Measurements from ENCODE around the gene FGF11. TPM values are rescaled to one million over a fixed set of nuclear protein-coding genes. Genes with fewer than 3 reads are reported as not detected.

FGF11 gene
- total RNA-seq, 6 donors from 2014 or later, result 0.15 to 2.0 (median 0.57) TPM; not detected in 1

GRCh38 chr17:7483255-7484066 lies 44.1 kb downstream of the FGF11 start:
- H3K4me1 ChIP-seq, result peaks cover 34 to 53% (median 41%) of the 10 kb centered on the region in 4 donors
- peak overlapping the region; percentile 98 to 100 (median 99) for H3K27ac ChIP-seq
- ATAC-seq (ENCODE audit: low FRiP score in 2 of 2), result peak; percentile 85 to 91
- no peaks in the 10 kb centered on the region for H3K36me3 ChIP-seq
- WGBS, 2 donors, result 1 to 2% methylated on average over 29 to 38 of the region's 38 CpGs
- no peaks in the 10 kb centered on the region for H3K9me3 ChIP-seq
- peak; percentile 95 to 97 for DNase-seq
- H3K4me3 ChIP-seq, result peak overlapping the region; percentile 51 to 68 (median 57)
- no peaks in the 10 kb centered on the region for H3K27me3 ChIP-seq
- TF ChIP-seq POLR2A (IDR thresholded peaks at IDR 0.05) (peak in 3 of 4 donors; percentile 43 to 61 (median 46)), EP300 (IDR thresholded peaks at IDR 0.05) (peak in 1 of 4 donors; percentile 78), POLR2AphosphoS5 (IDR thresholded peaks at IDR 0.05) (peak in 1 of 2 donors; percentile 49), CTCF (IDR thresholded peaks at IDR 0.05) (peak in 2 of 6 experiments; percentile 10 to 11)

- ATAC-seq (ENCODE audit: low FRiP score in 2 of 2) (peak; percentile 92 to 96), DNase-seq (peak; percentile 98 to 99)
- Histone ChIP-seq H3K36me3 (no peaks in the 10 kb centered on the region), H3K9me3 (no peaks in the 10 kb centered on the region), H3K27ac (peak within 1 kb of the TSS; percentile 98 to 100 (median 99)), H3K4me3 (peak within 1 kb of the TSS; percentile 51 to 68 (median 57)), H3K27me3 (no peaks in the 10 kb centered on the region), H3K4me1 (peaks cover 38 to 59% (median 44%) of the 10 kb centered on the region in 4 donors)
- 0 to 1% methylated on average over 51 to 59 of the region's 64 CpGs for WGBS, 2 donors
- peak in 1 of 6 experiments; percentile 48 for TF ChIP-seq CTCF (IDR thresholded peaks at IDR 0.05)
- peak; percentile 100 for TF ChIP-seq POLR2AphosphoS5 (IDR thresholded peaks at IDR 0.05)
- TF ChIP-seq EP300 (IDR thresholded peaks at IDR 0.05), result peak in 1 of 4 donors; percentile 82
- peak; percentile 98 to 100 (median 100) for TF ChIP-seq POLR2A (IDR thresholded peaks at IDR 0.05)
Measured at GRCh38 chr17:7484067-7484918, 45.0 kb downstream of the FGF11 start, which contains the start of gene POLR2A. Gene POLR2A, plus strand, starts transcription at chr17:7484366.

- WGBS, 2 donors, result 0 to 1% methylated on average over 8 to 17 of the region's 19 CpGs
- Histone ChIP-seq H3K9me3 (no peaks in the 10 kb centered on the region), H3K27me3 (no peaks in the 10 kb centered on the region), H3K4me3 (peak overlapping the region; percentile 42 to 68 (median 57)), H3K36me3 (no peaks in the 10 kb centered on the region), H3K27ac (peak overlapping the region; percentile 98 to 100 (median 99)), H3K4me1 (peaks cover 41 to 60% (median 45%) of the 10 kb centered on the region in 4 donors)
- no peak for TF ChIP-seq EP300 (IDR thresholded peaks at IDR 0.05)
- TF ChIP-seq CTCF (IDR thresholded peaks at IDR 0.05), result peak in 3 of 6 experiments; percentile 18 to 33 (median 27)
- ATAC-seq (ENCODE audit: low FRiP score in 2 of 2) (no peak), DNase-seq (no peak)
Measured at GRCh38 chr17:7484919-7485377, 45.6 kb downstream of the FGF11 start.

GRCh38 chr17:7486181-7486580 lies 46.9 kb downstream of the FGF11 start:
- 36 to 47% methylated on average over 3 of the region's 3 CpGs for WGBS, 2 donors
- H3K4me1 ChIP-seq, result peaks cover 38 to 69% (median 41%) of the 10 kb centered on the region in 4 donors
- DNase-seq (no peak), ATAC-seq (ENCODE audit: low FRiP score in 2 of 2) (no peak)
- H3K27me3 ChIP-seq, result no peaks in the 10 kb centered on the region
- H3K27ac ChIP-seq, result peak overlapping the region in 1 of 4 donors; percentile 98
- H3K4me3 ChIP-seq, result peak overlapping the region in 3 of 4 donors; percentile 55 to 68 (median 59)
- no peaks in the 10 kb centered on the region for H3K9me3 ChIP-seq
- no peaks in the 10 kb centered on the region for H3K36me3 ChIP-seq
- TF ChIP-seq POLR2AphosphoS5 (IDR thresholded peaks at IDR 0.05) (no peak), CTCF (IDR thresholded peaks at IDR 0.05) (no peak), POLR2A (IDR thresholded peaks at IDR 0.05) (no peak), EP300 (IDR thresholded peaks at IDR 0.05) (no peak)

Data from upper lobe of left lung (tissue), 6 donors.